GM18502 (cell line): Measurements from ENCODE around the gene SMIM12.

Experiments used
- ATAC-seq: cut with Tn5 transposase; IDR thresholded peaks from one replicate; pipeline ENCODE4 v1.9.1; 2021; ENCODE audit warnings: mild to moderate bottlenecking; ENCODE audit not compliant: unreplicated experiment, poor library complexity

The SMIM12 gene

DNA sequence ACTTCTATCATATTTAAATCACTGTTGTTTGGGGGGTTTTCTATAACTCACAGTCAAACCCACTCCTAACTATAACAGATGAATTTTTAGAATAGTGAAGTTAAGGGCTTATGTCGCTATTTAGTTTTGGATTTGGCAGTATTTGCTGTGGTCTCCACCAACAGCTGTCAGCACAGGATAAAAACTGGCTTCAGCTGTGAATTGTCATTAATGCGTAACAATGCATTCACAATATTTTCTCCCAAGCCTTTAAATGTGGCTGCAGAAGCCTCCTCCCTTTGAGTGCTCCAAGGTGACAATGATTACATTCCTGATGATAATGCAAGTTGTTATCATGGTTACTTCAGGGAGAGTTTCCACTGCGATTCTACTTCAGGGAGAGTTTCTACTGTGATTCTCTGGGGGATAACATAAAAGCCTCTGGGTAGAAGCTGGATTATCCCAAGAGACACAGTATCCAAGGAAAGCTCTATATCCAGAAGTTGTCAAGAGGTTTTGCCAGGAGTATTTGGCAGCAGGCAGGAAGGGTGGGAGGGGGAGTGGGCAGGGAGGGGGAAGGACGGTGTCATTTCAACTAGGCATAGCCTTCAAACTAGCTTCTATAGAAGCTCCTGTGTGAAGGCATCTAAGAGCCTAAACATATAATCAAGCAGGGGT is 14.9 kb upstream of the SMIM12 start:
- no peak for ATAC-seq

DNA sequence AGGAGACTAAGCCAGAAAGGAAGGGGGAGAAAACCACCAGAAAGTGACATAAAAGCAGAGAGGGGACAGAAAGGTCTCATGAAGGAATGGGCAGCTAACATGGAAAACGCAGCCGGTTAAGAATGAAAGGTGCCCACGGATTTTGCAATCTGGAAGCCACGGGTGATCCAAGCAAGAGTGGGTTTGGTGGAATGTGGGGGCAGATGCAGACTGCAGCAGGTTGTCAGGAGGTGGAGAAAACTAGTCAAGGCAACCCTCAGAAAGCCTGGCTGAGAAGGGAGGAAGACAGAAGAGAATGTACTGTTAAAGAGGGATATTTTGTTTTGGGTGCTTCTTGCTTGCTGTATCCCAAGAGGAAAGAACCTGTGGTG is 12.6 kb upstream of the SMIM12 start:
- ATAC-seq = no peak

DNA sequence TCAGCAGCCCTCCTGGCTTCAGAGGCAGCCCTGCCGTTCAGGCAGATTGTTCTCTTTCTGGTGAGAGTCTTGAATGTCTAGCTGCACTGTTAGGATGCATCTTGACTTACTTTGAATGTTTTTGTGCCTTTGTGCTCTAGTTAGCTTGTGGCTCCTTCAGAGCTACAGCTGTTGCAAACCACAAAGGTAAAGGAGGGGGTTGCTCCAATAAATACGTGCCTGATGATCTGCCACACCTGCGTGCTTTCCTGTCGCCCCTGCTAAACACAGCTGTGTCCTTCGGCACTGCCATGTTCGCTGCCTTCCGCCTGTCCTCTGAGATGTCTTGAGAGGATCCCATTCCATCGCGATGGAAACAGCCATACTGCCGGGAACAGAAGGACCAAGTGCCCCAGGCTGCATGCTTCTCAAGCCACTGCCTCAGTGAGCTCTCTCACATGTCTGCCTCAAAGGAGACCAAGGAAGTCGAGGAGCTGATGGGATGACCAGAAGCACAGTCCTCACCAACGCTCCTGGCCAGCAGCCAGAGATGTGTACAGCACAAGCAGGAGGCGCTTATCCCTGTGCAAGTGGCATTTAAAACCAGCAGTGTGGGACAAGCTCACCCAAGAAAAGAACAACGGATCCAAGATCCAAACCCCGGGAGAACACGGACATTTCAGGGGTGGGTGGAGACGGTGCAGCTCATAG is 12.0 kb upstream of the SMIM12 start:
- no peak for ATAC-seq

DNA sequence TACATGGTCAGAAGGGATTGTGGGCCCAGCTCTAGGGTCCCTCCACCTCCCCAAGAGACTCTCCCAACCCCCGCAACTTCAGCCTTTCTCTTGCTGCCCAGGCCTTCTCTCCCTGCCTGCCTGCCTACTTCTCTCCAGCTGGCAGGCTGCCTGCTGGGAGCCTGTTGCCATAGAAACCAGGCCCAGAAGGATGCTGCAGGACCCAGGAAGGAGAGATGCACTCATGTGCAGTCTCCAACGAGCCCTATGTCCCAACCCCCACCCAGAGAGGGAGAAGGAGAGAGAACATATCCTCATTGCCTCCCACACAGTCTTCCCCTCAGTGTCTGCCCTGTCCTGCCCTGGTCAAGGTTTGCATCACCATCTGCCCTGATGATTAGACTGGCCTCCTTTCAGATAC is 10.8 kb upstream of the SMIM12 start:
- no peak for ATAC-seq

- ATAC-seq = no peak
Observed at GRCh38 chr1:34869760-34870159, 10.2 kb upstream of the SMIM12 start.

- ATAC-seq = no peak
Observed at GRCh38 chr1:34868230-34869049, 8.9 kb upstream of the SMIM12 start.

DNA sequence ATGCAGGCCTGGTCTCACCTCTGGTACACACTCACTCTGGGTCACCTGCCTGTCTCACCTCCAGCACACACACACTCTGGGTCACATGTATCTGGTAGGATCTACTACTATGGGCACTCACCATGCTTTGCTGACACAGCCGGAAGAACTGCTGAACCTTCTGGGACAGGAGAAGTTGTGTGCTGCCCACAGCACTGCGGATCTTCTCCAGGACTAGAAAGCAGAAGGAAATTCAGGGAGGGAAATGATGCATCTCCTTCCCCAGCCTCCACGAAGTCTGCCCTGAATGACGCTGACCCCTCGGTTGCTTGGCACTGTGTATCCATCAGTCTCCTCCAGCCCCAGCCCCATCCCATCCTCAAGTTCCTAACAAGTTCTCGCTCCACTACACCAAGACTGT is 7.9 kb upstream of the SMIM12 start:
- ATAC-seq = no peak

- ATAC-seq = peak; percentile 15
Observed at GRCh38 chr1:34866762-34867109, 7.2 kb upstream of the SMIM12 start.

GRCh38 chr1:34865981-34866761 is 6.6 kb upstream of the SMIM12 start:
- ATAC-seq = peak; percentile 77

GRCh38 chr1:34865573-34865972 is 6.0 kb upstream of the SMIM12 start:
- no peak for ATAC-seq

GRCh38 chr1:34864759-34865158 is 5.2 kb upstream of the SMIM12 start:
- no peak for ATAC-seq

GRCh38 chr1:34863501-34863900 is 4.0 kb upstream of the SMIM12 start:
- ATAC-seq = no peak

- ATAC-seq = peak; percentile 9
Observed at GRCh38 chr1:34858901-34859445, 576 bp downstream of the SMIM12 start.

GRCh38 chr1:34856697-34857096 is 2.9 kb downstream of the SMIM12 start:
- ATAC-seq = no peak

DNA sequence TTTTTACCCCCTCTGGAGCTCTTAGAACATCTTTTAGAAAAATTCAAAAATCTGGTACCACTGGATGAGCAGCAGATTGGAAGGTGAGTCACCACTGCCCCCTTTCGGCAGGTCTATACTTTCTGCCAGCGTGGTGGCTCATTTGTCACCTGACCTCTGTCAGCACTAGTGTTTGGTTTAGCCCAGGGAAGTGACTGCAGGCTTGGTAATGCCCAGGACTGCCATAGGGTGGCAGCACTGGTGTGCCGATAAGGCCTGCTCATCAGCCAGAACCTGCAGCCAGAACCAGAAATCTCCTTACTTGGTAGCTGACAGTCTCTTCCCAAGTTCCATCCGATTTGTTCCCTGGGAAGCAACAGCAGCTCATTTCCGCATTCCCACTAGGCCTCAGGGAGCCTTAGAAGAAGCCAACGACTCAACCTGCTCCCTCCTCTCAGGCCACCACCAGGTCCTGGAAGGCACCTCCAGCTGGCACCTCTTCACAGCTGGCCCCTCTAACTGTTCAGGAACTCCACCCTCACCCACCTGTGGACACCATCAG is 6.8 kb downstream of the SMIM12 start:
- peak; percentile 89 for ATAC-seq

DNA sequence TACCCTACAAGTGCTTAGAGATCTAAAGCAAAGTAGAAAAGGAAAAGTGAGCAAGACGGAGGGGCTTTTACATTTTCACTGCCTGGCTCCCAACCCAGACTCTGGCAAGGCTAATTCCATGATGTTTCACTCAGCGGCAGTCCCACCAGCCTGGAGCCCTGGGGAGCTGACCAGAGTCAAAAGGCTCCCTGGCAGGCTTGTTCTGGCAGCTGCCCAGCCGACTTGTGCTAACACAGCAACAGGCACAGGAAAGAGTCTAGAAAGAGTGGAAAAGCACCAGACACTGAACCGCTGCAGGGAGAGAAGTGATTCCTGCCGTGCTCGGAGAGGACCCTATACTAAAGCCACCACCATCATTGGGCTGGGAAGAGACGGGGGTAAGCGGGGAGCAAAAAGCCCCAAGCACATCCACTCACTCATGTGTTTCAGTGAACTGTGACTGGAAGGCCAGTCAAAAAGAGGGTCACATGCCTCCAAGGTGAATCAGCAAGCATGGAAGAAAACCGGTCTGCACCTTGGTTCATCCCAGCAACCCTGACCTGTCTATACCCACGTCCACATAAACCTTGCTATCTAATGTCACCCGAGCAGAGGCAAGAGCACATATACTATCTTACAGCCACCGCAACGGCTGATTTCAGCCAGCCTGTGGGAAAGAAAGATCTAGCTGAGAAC is 8.0 kb downstream of the SMIM12 start:
- ATAC-seq = no peak

GRCh38 chr1:34850382-34850781 is 9.2 kb downstream of the SMIM12 start:
- ATAC-seq = no peak

GRCh38 chr1:34847094-34847493 is 12.5 kb downstream of the SMIM12 start:
- no peak for ATAC-seq

DNA sequence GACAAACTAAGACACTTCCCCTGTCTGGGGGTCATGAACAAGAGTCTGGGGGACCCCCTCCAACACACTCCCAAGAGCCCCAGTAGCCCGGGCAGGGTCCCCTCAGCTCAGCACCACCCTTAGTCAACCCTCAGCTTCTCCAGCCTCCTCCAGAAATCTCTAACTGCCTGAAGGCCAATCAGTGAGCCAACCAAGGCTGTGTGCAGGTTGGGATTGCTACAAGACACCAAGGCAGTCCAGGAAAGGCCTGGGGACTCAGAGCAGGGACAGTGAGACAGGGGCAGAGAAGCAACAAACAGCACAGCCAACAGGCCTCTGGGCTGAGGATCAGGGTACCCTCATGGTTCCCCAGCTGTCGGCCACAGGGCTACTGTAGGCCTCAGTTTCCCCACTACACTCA is 13.3 kb downstream of the SMIM12 start:
- no peak for ATAC-seq
